Fibroblast of lung (primary cell): Measurements from ENCODE around the gene HBA1.

Experiments
- CTCF ChIP-seq, 2 donors: IDR thresholded peaks in 1 of 2; conservative IDR thresholded peaks in 1 of 2; 1 replicate in 1 of 2; 2 replicates in 1 of 2; pipeline ENCODE4 v1.5.1; 2011 to 2012; ENCODE audit warnings: low read length in 2 of 2, control low read depth in 1 of 2, inconsistent platforms in 1 of 2, low read depth in 1 of 2, mild to moderate bottlenecking in 1 of 2
- EZH2 ChIP-seq: IDR thresholded peaks from 2 replicates; pipeline ENCODE4 v1.5.1; 2012; ENCODE audit warnings: low read length, control low read depth, mild to moderate bottlenecking; ENCODE audit errors: missing control alignments

- TF ChIP-seq CTCF (conservative IDR thresholded peaks at IDR 0.05 in 1 of 2, IDR thresholded peaks at IDR 0.05 in 1 of 2; ENCODE audit: low read depth in 1 of 2, low read length in 2 of 2) (no peak), EZH2 (peak; percentile 17)
These were observed 928 bp downstream of the HBA1 start for GRCh38 chr16:177394-177822.
